Stimulated activated CD4-positive, alpha-beta T cell treated with anti-CD3 and anti-CD28 coated beads, Interleukin-1b, Interleukin-23, amount 100 ng/mL, for 48 hours (primary cell): ENCODE data around the gene IL6R.
A peak's percentile ranks its signal among the peaks of the same experiment; 100 is the strongest.

Source experiments
- DNase-seq: peaks from one replicate; pipeline ENCODE4 v3.0.0-alpha.2; 2020

IL6R gene

DNA sequence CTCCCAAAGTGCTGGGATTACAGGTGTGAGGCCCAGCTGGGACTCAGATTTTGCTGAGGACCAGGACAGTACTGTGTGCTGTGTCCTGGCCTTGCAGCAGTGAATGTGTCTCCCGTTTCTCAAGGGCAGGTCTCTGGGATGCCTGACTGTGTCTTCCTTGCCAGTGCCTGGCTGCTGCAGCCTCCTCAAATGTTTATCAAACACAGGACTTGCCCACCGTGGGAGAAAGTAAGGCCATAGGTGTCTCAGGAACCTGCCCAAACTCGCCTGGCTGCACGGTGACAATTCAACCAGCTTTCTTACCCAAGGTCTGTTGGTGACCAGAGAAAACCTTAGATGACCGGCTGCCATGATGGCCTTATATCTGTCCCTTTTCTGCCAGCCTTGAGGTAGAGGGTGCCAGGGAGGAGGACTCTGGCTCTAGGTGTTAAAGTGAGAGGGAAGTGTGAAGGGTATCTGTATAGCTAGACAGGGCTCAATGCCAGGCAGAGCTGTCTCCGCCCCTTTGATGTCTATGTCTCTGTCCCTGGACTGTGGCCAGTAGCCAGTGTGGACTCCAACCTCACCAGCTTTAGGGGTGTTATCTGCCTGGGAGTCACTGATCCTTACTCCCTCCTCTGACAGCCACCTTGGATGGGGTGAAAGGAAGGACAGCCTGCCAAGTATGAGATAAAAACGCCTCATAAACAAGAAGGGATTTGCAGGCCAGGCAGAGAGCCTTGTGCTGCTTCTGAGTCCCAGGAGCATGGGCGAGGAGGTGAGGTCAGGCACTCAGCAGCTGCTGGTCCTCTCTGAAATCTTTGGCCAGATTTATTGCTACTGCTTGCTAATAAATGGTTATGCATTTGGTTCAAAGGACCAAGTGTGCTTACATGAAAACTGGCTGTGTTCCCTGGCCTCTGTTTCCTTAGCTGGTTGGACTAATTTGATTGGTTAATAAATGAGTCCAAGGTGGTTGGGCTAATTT is 22.3 kb downstream of the IL6R start:
- DNase-seq = no peak

DNA sequence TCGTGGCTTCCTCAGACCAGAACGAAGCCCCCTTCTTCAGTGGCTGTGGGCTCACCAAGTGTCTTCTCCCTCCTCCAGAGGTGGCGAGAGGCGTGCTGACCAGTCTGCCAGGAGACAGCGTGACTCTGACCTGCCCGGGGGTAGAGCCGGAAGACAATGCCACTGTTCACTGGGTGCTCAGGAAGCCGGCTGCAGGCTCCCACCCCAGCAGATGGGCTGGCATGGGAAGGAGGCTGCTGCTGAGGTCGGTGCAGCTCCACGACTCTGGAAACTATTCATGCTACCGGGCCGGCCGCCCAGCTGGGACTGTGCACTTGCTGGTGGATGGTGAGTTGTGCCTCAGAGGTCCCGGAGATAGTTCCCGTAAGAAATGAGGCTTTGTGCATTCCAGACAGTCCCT is 24.0 kb downstream of the IL6R start:
- DNase-seq = no peak

DNA sequence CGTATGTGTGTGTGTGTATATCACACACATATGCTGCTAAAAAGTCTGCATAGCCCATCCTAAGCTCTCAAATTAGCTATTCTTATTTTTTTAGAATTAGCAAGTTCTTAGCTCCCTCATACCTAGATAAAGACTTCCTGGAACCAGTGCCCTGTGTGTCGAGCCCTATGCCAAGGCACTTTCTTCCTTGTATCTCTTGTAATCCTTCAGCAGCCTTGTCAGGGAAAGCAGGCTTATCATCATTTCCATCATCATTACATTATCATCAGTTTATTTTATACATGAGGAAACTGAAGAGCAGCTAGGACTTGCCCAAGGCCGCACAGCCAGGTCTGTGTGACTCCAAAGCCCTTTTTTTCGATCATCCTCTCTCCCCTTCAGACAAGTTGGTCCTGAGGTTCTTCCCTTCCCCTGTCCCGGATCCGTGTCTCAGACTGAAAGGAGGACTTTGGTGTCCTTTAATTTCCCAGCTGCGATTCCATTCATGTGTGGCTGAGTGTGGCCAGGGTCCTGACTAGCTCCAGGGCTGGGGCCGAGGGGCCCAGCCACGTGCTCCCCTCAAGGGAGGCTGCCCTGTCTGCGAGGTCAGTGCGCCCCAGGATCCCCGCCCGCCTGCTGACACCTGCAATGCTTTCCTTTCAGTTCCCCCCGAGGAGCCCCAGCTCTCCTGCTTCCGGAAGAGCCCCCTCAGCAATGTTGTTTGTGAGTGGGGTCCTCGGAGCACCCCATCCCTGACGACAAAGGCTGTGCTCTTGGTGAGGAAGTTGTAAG is 24.9 kb downstream of the IL6R start:
- DNase-seq = no peak

DNA sequence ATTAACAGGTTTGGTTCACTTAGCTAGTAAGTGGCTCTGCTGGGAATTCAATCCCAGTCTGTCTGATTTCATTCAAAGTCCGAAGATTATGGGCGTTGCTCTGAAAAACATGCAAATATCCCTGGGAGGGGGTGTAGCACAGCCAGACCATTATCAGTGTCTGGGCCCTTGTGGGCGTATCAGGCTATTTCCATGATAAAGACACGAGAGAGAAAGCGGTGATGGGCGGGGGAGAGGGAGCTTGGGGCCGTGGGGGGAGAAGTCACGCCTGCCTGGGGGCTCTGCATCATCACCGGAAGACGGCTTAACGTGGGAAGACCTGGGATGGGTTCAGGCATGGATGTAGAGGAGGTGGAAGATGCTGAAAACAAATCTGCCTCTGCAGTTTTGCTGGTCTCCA is 25.8 kb downstream of the IL6R start:
- DNase-seq = no peak

DNA sequence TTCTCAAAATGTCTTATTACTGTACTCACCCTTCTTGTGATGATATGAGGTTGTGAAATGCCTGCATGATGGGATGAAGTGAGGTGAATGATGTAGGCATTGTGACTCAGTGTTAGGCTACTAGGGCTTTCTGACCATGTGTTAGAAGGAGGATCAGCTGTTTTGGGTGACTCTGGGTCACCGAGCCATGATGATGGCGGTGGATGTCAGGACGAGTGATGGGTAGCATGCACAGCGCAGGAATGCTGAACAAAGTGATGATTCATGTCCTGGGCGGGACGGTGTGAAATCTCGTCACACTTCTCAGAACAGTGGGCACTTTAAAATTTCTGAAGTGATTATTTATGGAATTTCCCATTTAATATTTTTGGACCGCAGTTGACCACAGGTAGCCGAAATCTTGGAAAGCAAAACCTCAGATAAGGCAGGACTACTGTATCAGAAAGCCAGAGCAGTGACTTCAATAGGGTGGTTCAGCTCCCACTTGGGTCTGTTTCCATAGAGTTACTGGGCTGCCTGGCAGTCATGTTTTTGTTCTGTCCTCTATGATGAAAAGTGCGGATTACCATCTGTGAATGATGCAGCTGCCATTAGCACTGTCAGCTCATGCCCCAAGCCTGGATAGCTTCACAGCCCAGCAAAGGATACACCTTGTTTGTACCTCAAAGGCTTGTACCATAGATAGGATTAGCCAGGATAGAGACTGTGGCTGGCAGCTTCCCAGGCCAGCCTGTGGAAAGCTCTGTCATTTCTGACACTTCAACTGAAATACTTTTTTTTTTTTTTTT is 26.6 kb downstream of the IL6R start:
- peak; percentile 83 for DNase-seq

DNA sequence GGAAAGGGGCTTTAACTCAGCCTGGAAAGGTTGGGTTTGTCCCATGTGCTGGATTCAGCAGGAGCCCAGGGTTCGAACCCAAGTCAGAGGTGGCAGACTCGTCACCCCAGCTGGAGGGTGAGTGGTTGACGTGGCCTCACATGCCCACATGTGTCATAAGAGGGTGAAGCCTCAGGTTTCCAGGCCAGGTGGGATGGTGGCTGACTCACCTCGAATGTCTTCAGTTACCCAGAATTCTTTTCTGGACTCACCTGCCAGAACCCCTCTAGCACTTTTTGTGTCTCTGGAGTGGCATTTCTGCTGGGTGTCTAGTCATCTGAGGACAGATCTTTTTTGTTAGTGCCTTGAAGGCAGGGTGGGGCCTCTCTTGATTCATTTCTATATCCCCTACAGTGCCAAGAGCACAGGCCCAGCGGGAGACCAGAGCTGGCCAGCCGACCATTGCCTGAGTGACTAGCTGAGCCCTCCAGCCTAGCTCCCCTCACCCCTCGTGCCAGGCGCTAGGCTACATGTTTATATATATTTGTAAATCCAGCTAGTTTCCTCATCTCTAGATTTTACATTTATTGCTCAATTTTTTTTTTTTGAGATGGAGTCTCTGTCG is 28.1 kb downstream of the IL6R start:
- DNase-seq = peak; percentile 72

DNA sequence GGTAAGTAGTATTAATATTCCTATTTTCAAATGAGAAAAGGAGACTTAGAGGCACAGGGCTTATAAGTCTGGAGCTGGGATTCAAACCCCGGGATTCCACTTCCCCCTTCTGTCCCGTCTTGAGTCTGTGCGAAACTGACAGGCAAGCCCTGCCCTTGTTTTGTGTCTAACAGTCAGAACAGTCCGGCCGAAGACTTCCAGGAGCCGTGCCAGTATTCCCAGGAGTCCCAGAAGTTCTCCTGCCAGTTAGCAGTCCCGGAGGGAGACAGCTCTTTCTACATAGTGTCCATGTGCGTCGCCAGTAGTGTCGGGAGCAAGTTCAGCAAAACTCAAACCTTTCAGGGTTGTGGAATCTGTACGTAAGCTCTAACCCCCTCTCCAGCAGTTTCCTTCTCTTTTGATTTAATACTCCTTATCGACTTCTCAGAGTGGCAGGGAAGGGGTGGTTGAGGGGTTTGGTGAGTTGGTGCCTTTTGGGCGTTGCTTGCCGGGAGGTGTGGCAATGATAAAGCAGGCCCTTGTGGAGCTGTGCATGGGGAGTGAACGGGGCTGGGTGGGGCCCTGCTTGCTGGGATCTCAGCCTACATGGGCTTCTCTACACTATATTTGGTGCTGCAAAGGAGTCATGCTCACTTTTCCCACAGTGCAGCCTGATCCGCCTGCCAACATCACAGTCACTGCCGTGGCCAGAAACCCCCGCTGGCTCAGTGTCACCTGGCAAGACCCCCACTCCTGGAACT is 29.4 kb downstream of the IL6R start:
- no peak for DNase-seq

DNA sequence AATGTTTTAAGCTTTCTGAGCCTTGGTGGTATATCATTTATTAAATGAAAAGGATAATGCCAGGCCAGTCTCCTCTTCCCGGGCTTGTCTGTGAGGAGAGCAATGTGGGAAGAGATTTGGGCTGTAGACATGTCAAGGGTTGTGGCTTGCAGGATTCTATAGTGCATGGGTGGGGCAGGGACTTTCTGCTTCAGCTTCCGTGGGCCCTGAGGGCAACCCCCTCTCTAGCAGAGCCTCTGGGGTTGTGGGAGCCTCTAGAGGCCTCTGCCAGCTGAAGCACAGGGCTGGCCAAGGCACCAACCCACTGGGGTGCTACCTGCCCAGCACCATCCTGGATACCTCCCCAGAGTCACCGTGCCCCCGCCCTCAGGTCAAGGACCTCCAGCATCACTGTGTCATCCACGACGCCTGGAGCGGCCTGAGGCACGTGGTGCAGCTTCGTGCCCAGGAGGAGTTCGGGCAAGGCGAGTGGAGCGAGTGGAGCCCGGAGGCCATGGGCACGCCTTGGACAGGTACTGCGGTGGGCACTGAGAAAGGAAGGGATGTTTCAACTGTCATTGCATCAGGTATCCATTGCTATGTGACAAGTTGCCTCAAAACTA is 30.6 kb downstream of the IL6R start:
- no peak for DNase-seq

DNA sequence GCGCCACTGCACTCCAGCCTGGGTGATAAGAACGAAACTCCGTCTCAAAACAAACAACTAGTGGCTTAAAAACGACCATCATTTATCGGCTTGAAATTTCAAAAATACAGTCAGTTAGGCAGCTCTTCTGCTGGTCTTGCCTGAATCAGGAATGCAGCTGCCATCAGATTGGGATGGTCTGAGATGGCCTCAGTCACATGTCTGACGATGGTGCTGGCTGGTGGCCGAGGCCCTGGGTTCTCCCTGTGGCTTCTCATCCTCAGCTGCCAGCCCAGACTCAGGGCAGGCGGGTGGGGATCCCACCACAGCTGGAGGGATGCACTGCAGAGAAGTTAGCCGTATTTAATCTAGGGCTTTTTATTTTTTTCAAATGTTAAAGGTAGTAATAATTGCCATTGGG is 31.3 kb downstream of the IL6R start:
- no peak for DNase-seq

DNA sequence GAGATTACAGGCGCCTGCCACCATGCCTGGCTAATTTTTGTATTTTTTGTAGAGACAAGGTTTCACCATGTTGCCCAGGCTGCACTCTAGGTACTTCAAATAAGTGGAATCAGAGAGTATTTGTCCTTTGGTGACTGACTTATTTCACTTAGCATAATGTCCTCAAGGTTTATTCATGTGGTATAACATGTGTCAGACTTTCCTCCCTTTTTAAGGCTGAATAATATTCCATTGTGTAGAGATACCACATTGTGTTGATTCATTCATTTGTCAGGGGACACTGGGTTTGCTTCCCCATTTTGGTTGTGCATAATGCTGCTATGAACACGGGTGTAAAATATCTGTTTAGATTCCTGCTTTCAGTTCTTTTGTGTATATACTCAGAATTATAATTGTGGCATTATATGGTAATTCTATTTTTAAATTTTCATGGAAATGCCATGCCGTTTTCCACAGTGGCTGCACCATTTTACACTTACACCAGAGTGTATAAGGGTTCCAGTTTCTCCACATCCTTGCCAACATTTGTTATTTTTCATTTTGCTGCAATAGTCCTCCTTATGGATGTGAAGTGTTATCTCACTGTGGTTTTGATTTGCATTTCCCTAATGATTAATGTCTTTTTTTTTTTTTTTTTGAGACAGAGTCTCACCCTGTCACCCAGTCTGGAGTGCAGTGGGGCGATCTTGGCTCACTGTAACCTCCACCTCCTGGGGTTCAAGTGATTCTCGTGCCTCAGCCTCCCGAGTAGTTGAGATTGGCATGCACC is 35.1 kb downstream of the IL6R start:
- no peak for DNase-seq

DNA sequence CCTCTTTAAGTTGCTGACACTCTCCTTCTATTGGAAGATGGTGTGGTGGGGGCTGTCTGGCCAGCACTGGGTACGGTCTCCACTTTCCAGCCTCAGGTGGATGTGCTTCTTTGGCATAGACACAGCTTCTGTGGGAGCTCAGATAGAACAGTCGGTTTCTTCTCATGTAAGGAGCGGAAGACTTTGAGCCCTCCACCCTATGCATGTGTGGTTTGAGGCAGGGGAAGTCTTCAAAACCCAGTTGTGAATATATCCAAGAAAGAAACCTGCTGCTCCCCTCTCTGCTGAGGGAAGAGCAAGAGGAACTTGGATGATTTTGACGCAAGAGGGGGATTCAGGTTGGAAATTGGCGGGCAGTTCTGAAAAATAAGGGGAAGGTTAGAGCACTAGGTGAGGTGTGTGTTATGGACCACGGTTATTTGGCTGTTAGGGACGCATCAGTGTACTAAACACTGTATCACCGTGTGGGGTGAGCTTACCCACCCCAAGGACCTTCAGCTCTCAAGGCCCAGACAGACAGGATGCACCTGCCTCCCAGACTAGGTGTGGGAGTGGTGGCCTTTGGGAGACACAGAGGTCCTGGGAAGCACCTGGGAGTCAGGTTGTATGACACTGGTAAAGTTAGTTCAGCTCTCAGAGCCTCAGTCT is 36.2 kb downstream of the IL6R start:
- DNase-seq = no peak

DNA sequence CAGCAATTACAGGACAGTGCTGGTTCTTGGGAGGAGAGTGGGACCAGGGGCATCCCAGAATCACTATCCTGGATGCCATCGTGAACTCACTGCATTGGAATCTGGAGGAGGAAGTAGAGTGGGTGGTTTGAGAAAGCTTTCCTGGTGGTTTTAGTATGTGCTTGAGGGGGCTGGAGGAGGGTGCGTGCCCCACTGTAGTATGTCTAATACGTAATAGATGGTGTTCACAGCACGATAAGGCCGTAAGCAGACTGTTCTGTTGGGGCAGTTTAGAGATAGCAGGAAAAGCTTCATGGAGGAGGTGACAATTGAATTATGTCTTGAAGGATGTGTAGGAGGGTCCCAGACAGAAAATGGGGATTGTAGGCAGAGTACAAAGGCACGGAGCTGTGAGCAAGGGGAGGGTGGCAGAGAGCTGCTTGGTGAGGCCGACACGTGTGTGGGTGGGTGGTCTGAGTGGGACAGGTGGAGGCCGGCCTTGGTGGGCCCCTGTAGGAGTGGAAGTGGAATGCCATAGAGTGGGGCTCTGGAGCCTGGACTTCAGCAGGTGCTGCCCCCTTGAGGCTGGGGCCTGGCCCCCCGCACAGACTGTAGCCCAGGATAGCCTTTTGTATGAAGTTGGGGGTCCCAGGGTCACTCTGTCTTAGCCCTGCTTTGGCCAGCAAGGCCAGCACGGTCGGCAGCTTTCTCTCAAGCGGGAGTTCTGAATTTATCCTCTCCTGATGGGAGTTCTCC is 37.0 kb downstream of the IL6R start:
- no peak for DNase-seq

DNA sequence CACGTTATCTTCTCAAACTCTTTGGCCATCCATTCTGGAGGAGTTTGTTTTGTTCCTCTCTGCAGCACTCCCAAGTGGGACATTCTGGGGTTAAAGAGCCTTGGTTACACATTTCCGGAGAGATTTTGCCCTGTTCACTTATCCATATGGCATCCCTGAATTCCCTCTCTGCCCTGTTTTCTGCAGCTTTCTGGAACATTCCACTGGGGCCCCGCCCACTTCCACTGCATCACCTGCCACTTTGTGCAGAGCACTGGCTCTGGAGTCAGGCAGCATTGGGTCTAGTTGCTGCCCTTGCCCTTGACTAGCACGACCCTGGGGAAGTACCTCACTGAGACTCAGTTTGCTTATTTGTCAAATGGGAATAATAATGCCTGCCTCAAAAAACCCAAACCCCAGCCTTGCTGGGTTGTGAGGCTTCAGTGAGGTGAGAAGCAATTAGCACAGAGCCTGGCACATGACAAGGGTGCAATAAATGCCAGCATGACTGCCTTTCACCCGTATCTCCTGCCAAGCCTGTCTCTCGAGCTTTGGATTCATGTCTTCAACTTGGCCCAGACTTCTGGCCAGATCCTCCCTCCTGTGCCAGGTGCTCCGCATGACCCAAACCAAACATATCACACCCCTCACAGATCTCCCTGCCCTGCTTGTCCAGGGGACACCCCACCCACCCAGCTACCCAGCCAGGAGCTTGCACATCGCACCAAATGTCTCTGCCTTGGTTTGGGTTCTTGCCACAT is 38.3 kb downstream of the IL6R start:
- DNase-seq = no peak

DNA sequence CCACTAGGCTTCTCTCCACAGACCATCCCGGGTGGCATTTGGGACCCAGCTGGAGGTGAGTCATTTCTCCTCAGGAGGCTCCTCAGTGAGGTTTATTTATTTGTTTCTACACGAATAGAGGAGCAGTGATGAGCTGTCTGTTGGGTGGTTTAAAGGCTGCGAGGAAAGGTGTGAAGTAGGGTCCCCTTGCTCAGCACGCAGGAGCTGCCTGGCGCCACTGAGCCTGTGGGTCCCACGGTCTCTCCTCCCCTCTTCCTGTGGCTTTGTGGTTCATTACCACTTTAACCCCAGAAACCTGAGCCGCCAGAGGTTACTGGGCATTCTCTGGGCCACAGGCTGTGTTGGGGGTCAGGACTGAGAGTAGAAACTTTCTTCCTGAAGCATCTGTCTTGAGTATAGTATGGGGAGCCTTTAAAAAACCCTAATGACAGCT is 39.9 kb downstream of the IL6R start:
- DNase-seq = peak; percentile 31

DNA sequence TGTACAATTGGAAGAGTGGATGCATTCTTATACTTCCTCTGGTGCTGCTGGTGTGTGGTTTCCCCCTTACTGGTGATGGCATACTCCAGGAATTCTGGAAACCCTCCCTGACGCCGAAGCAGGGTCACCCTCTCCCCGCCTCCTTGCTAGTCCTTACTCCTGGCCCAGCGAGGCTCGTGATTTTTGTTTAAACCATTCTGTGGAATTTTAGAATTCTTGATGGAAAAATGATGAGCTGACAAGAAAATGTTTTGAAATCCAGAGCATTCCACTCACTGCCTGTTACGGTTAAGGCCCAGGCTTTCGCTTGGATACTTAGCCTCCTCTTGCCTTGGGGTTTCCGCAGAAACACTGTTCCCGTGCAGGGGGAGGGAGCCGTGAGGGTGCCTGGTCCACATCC is 41.1 kb downstream of the IL6R start:
- DNase-seq = no peak

DNA sequence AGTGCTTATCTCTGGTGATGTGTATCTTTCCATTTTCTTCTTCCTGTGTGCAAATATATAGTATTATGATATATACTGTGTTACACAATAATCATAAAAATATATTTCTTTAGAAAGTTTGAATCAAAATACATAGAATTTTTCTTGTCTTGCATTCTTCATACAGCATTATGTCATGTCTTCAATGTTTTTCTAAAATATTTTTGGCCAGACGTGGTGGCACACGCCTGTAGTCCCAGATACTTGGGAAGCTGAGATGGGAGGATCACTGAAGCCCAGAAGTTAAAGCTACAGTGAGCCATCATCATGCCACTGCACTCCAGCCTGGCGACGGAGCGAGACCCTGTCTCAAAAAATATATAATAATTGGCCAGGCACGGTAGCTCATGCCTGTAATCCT is 41.6 kb downstream of the IL6R start:
- DNase-seq = no peak

DNA sequence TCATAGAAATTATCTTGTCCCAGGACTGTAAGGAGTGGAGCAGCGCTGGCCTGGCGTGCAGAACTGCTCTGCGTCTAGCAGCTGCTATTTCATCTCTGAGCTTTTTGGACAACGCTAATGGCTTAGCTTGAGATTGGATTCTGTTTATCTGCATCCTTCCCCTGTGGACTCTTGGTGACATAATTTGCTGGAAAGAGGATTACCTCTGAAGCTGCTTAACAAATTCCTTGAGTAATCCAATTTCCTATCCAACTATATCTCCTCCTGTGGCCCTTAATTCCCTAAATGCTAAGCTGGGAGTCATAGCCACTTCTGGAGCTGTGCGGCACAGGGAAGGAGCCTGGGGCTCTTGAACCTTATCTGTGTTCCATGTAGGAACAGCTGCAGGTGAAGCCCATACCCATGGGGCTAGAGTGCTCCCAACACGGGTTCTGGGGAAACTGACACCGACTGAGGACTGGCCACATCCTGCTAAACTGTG is 43.2 kb downstream of the IL6R start:
- DNase-seq = no peak

DNA sequence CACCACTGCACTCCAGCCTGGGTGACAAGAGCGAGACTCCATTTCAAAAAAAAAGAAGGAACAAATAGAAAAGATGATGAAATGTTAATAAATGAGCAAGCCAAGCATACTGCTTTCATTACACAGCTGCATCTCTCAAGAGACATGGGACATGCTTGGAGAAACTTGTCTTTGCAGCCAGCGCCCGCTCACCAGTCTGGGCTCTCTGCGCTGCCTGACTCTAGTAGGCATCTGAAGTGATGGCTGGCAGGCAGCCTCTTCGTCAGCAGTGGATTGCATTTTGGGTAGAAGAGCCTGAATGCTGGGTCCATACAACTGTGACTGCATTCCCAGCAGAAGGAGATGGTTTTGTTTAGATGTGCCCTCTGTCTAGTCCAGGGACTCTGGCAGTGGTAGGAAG is 48.0 kb downstream of the IL6R start:
- DNase-seq = no peak
